Upper lobe of left lung (tissue), 4 donors: Measurements from ENCODE around the gene PPEF2.

Experiments
- CTCF ChIP-seq, 6 experiments: fragments of 450-650 bp in 4 of 6; fragments of 200-600 bp in 2 of 6; sonication (generic) in 2 of 6; IDR thresholded peaks; one replicate each; pipeline ENCODE4 v1.5.1; 2016 to 2019; ENCODE audit warnings: antibody characterized with exemption in 6 of 6
- POLR2A ChIP-seq, 4 donors: fragments of 450-650 bp; IDR thresholded peaks; one replicate each; pipeline ENCODE4 v1.5.1; 2016 to 2017; ENCODE audit warnings: antibody characterized with exemption in 4 of 4, mild to moderate bottlenecking in 2 of 4
- POLR2AphosphoS5 ChIP-seq, 2 donors: sonication (generic); formaldehyde crosslinking; IDR thresholded peaks; one replicate each; pipeline ENCODE4 v1.5.1; 2017; ENCODE audit warnings: antibody characterized with exemption in 2 of 2

GRCh38 chr4:75922588-75922987 lies 20.3 kb upstream of the PPEF2 start:
- no peak for TF ChIP-seq CTCF (IDR thresholded peaks at IDR 0.05)
- no peak for TF ChIP-seq POLR2AphosphoS5 (IDR thresholded peaks at IDR 0.05)
- no peak for TF ChIP-seq POLR2A (IDR thresholded peaks at IDR 0.05)
